Adrenal gland (tissue), 12 donors: ENCODE data around the gene ANKRD55. TPM values are rescaled to one million over a fixed set of nuclear protein-coding genes. Genes with fewer than 3 reads are reported as not detected.
"Not testable (repeated sequence)": the region's sequence is repeated elsewhere in the genome, so short reads cannot be mapped to it uniquely, and the experiment has no call there.

Source experiments
- DNase-seq, 7 donors: peaks; one replicate each; pipeline ENCODE4 v3.0.0-alpha.2; 2019 to 2020
- H3K27ac ChIP-seq, 5 donors: fragments of 200-600 bp; sonication (generic) in 4 of 5; 1 replicate in 3 of 5; 2 replicates in 2 of 5; pipeline versions ENCODE4 v1.5.1 to v1.8.0; 2016 to 2020; ENCODE audit warnings: mild to moderate bottlenecking in 1 of 5
- H3K27me3 ChIP-seq: fragments of 200-600 bp; 2 replicates; pipeline ENCODE4 v1.8.0; 2021
- H3K36me3 ChIP-seq, 2 donors: fragments of 200-600 bp; replicated peaks in 1 of 2; 1 replicate in 1 of 2; 2 replicates in 1 of 2; pipeline versions ENCODE4 v1.5.1 to v1.8.0; 2018 to 2022
- H3K4me1 ChIP-seq, 2 donors: fragments of 200-600 bp; replicated peaks in 1 of 2; 1 replicate in 1 of 2; 2 replicates in 1 of 2; pipeline versions ENCODE4 v1.5.1 to v1.8.0; 2018 to 2021
- H3K4me3 ChIP-seq, 4 donors: fragments of 200-600 bp; sonication (generic) in 3 of 4; one replicate each; pipeline ENCODE4 v1.5.1; 2016 to 2018
- H3K9me3 ChIP-seq, 3 donors: fragments of 200-600 bp; sonication (generic) in 1 of 3; replicated peaks in 1 of 3; 1 replicate in 2 of 3; 2 replicates in 1 of 3; pipeline versions ENCODE4 v1.5.1 to v1.8.0; 2016 to 2021
- CTCF ChIP-seq, 6 experiments: fragments of 450-650 bp in 4 of 6; fragments of 200-600 bp in 2 of 6; sonication (generic) in 1 of 6; IDR thresholded peaks; 1 replicate in 5 of 6; 2 replicates in 1 of 6; pipeline versions ENCODE4 v1.5.1 to v1.8.0; 2016 to 2021; ENCODE audit warnings: antibody characterized with exemption in 6 of 6, mild to moderate bottlenecking in 2 of 6, moderate library complexity in 1 of 6
- POLR2A ChIP-seq, 2 donors: fragments of 450-650 bp; IDR thresholded peaks; one replicate each; pipeline ENCODE4 v1.6.1; 2017; ENCODE audit warnings: antibody characterized with exemption in 2 of 2, mild to moderate bottlenecking in 2 of 2, moderate library complexity in 1 of 2
- WGBS, 4 donors: extraction: QIAGEN DNeasy Blood & Tissue Kit in 2 of 4; methylation state at CpG; one replicate each; pipeline versions ENCODE4 v1.1.5 to v1.1.7; 2013 to 2017; 5-methylcytosine and 5-hydroxymethylcytosine counted together
- intact Hi-C, 2 donors: fragments of 100-400 bp; cut with DNase I; formaldehyde crosslinking; loops; one replicate each; pipeline versions ENCODE4 v1.14.1 to v1.15.0; 2022 to 2023
- polyA plus RNA-seq, 3 donors: library from polyadenylated mRNA; stranded (reverse); fragments of 200-250 nt in 2 of 3; fragments of 350-450 nt in 1 of 3; fragmentation: Illumina TruSeq in 1 of 3; extraction: RNeasy Lipid Tissue Mini Kit (QIAGEN cat#74804) in 1 of 3; gene quantifications; one replicate each; pipeline ENCODE4 v1.2.3, GENCODE V29; 2013 to 2014
- total RNA-seq, 9 donors: library from RNA; depleted of rRNA in 4 of 9; stranded (reverse); fragments of >200 nt in 4 of 9; fragments of 120-200 nt in 1 of 9; fragmentation: NEBNext Ultra II Directional in 1 of 9; extraction: Animal tissue kit (Norgen Biotek cat#: 25700) in 1 of 9; gene quantifications; one replicate each; pipeline versions ENCODE4 v1.1.0 to v1.2.4, GENCODE V29; 2013 to 2023
- donor health status: healthy with polysubstance abuse.
- donor health status: Bipolar disorder and iron deficiency.
- donor health status: DM: yes; HTN: yes; CAD: no.
- donor health status: DM: no; HTN: no; CAD: no.
- donor health status: DM: no; HTN: no; CAD: no.
- donor health status: DM: yes; HTN: yes; CAD: no.

ANKRD55 gene
- total and polyA plus RNA-seq, 12 donors: 0.03 to 0.81 (median 0.29) TPM; not detected in 4

- no peaks in the 10 kb centered on the region for H3K27me3 ChIP-seq
- no peaks in the 10 kb centered on the region for H3K36me3 ChIP-seq
- no peak overlapping the region for H3K27ac ChIP-seq
- intact Hi-C loops: no loop called here
- WGBS, 4 donors: 90 to 98% (median 92%) methylated on average over 6 of the region's 6 CpGs
- no peak overlapping the region for H3K4me3 ChIP-seq
- TF ChIP-seq CTCF (IDR thresholded peaks at IDR 0.05) (no peak), POLR2A (IDR thresholded peaks at IDR 0.05) (no peak)
- H3K9me3 ChIP-seq: no peaks in the 10 kb centered on the region
- DNase-seq: no peak
- H3K4me1 ChIP-seq: no peaks in the 10 kb centered on the region
Measured at GRCh38 chr5:56246769-56247168, 13.6 kb upstream of the ANKRD55 start.

GRCh38 chr5:56245481-56245880 is 12.4 kb upstream of the ANKRD55 start:
- H3K4me1 ChIP-seq: no peaks in the 10 kb centered on the region
- intact Hi-C loops: no loop called here
- no peaks in the 10 kb centered on the region for H3K27me3 ChIP-seq
- DNase-seq: no peak
- no peak overlapping the region for H3K4me3 ChIP-seq
- TF ChIP-seq CTCF (IDR thresholded peaks at IDR 0.05) (no peak), POLR2A (IDR thresholded peaks at IDR 0.05) (no peak)
- no peaks in the 10 kb centered on the region for H3K9me3 ChIP-seq
- H3K27ac ChIP-seq: no peak overlapping the region
- 88 to 97% (median 94%) methylated on average over 2 of the region's 2 CpGs for WGBS, 4 donors
- no peaks in the 10 kb centered on the region for H3K36me3 ChIP-seq

GRCh38 chr5:56244627-56245026 is 11.5 kb upstream of the ANKRD55 start:
- Histone ChIP-seq H3K27me3 (no peaks in the 10 kb centered on the region), H3K36me3 (no peaks in the 10 kb centered on the region), H3K4me1 (no peaks in the 10 kb centered on the region), H3K27ac (no peak overlapping the region), H3K4me3 (no peak overlapping the region), H3K9me3 (no peaks in the 10 kb centered on the region)
- TF ChIP-seq CTCF (IDR thresholded peaks at IDR 0.05) (no peak), POLR2A (IDR thresholded peaks at IDR 0.05) (no peak)
- DNase-seq: no peak
- intact Hi-C loops: no loop called here

GRCh38 chr5:56242271-56242670 is 9.1 kb upstream of the ANKRD55 start:
- DNase-seq, intact Hi-C loops, H3K27me3 ChIP-seq, H3K27ac ChIP-seq, H3K9me3 ChIP-seq, H3K4me3 ChIP-seq, H3K4me1 ChIP-seq, H3K36me3 ChIP-seq: not testable (repeated sequence)
- 47 to 70% (median 67%) methylated on average over 1 of the region's 1 CpG; no CpG with 5 or more reads in 1 of the 4 donors for WGBS, 4 donors

- no peak overlapping the region for H3K27ac ChIP-seq
- intact Hi-C loops: no loop called here
- H3K4me1 ChIP-seq: no peaks in the 10 kb centered on the region
- no peak overlapping the region for H3K4me3 ChIP-seq
- TF ChIP-seq POLR2A (IDR thresholded peaks at IDR 0.05): no peak
- TF ChIP-seq CTCF (IDR thresholded peaks at IDR 0.05): no peak
- H3K36me3 ChIP-seq: no peaks in the 10 kb centered on the region
- no peaks in the 10 kb centered on the region for H3K9me3 ChIP-seq
- DNase-seq: no peak
- WGBS, 4 donors: 71 to 94% (median 84%) methylated on average over 1 of the region's 1 CpG
- no peaks in the 10 kb centered on the region for H3K27me3 ChIP-seq
Measured at GRCh38 chr5:56232538-56232937, 592 bp downstream of the ANKRD55 start.
